MM.1S (cell line): Measurements from ENCODE around the gene ZNF41.

Experiments
- CTCF ChIP-seq: fragments of 300-600 bp; sonication (generic); IDR thresholded peaks from 2 replicates; pipeline ENCODE4 v1.5.1; 2016; ENCODE audit warnings: antibody characterized with exemption, low read length, mixed read lengths
- EZH2 ChIP-seq: fragments of 300-600 bp; sonication (generic); optimal IDR thresholded peaks from 2 replicates; pipeline ENCODE3; 2017; ENCODE audit warnings: low read depth, mild to moderate bottlenecking, antibody characterized with exemption, low read length, mixed read lengths
- EZH2phosphoT487 ChIP-seq: fragments of 300-600 bp; sonication (generic); IDR thresholded peaks from 2 replicates; pipeline ENCODE4 v1.6.1; 2018; ENCODE audit warnings: antibody characterized with exemption, low read length

- TF ChIP-seq CTCF (no peak), EZH2 (no peak), EZH2phosphoT487 (no peak)
Observed at GRCh38 chrX:47515941-47516665, 33.1 kb upstream of the ZNF41 start.
